Skeletal muscle tissue (tissue), 4 donors: Measurements from ENCODE around the gene MCM6. TPM values are rescaled to one million over a fixed set of nuclear protein-coding genes. Genes with fewer than 3 reads are reported as not detected.

Source experiments
- H3K27ac ChIP-seq: one replicate; pipeline ENCODE4 v1.7.0; 2013; ENCODE audit warnings: mild to moderate bottlenecking, low read depth, low read length, inconsistent platforms
- H3K27me3 ChIP-seq, 3 donors: one replicate each; pipeline ENCODE4 v1.7.0; 2013; ENCODE audit warnings: low read length in 3 of 3; ENCODE audit not compliant: control insufficient read depth in 3 of 3, insufficient read depth in 3 of 3
- H3K36me3 ChIP-seq, 3 donors: one replicate each; pipeline ENCODE4 v1.7.0; 2013; ENCODE audit warnings: low read length in 3 of 3; ENCODE audit not compliant: control insufficient read depth in 3 of 3, insufficient read depth in 3 of 3
- H3K4me1 ChIP-seq, 3 donors: one replicate each; pipeline ENCODE4 v1.7.0; 2013; ENCODE audit warnings: low read length in 3 of 3, mild to moderate bottlenecking in 3 of 3; ENCODE audit not compliant: control insufficient read depth in 3 of 3, insufficient read depth in 3 of 3
- H3K4me3 ChIP-seq, 3 donors: one replicate each; pipeline ENCODE4 v1.7.0; 2013; ENCODE audit warnings: low read length in 3 of 3
- H3K9ac ChIP-seq, 3 donors: one replicate each; pipeline ENCODE4 v1.7.0; 2013; ENCODE audit warnings: low read length in 3 of 3, mild to moderate bottlenecking in 3 of 3, moderate library complexity in 2 of 3, low read depth in 1 of 3
- H3K9me3 ChIP-seq, 3 donors: one replicate each; pipeline ENCODE4 v1.7.0; 2013; ENCODE audit warnings: low read length in 3 of 3; ENCODE audit not compliant: control insufficient read depth in 3 of 3
- total RNA-seq: library from RNA; depleted of rRNA; stranded (reverse); fragments of >200 nt; gene quantifications from one replicate; pipeline ENCODE4 v1.2.3, GENCODE V29; 2014
- donor health status: Osteomylitis.

The MCM6 gene
- total RNA-seq = 11.0 TPM

GRCh38 chr2:135876066-135876711 lies at the start of gene MCM6:
TSS of gene MCM6 (minus strand) at chr2:135876443. CDS start at chr2:135876365, 78 bp downstream.
- H3K4me1 ChIP-seq = peaks cover 10 to 14% (median 10%) of the 10 kb centered on the region in 3 donors
- peak within 1 kb of the TSS; percentile 78 to 89 (median 85) for H3K9ac ChIP-seq
- no peaks in the 10 kb centered on the region for H3K9me3 ChIP-seq
- H3K36me3 ChIP-seq = peaks cover 0 to 3% (median 1%) of the 10 kb centered on the region in 3 donors
- peak within 1 kb of the TSS; percentile 66 to 80 (median 78) for H3K4me3 ChIP-seq
- H3K27ac ChIP-seq = peak within 1 kb of the TSS; percentile 77
- H3K27me3 ChIP-seq = no peaks in the 10 kb centered on the region

- Histone ChIP-seq H3K9ac (no peak overlapping the region), H3K27ac (no peak overlapping the region), H3K27me3 (no peaks in the 10 kb centered on the region), H3K9me3 (no peaks in the 10 kb centered on the region), H3K4me3 (no peak overlapping the region), H3K36me3 (peaks cover 2 to 13% (median 6%) of the 10 kb centered on the region in 3 donors), H3K4me1 (no peaks in the 10 kb centered on the region)
These were observed 49.3 kb upstream of the MCM6 start for GRCh38 chr2:135925571-135925970.

GRCh38 chr2:135916207-135916606 lies 40.0 kb upstream of the MCM6 start:
- Histone ChIP-seq H3K9ac (no peak overlapping the region), H3K27ac (no peak overlapping the region), H3K4me3 (no peak overlapping the region), H3K4me1 (no peaks in the 10 kb centered on the region), H3K36me3 (peaks cover 0 to 12% (median 10%) of the 10 kb centered on the region in 3 donors), H3K27me3 (no peaks in the 10 kb centered on the region), H3K9me3 (no peaks in the 10 kb centered on the region)

- Histone ChIP-seq H3K9me3 (no peaks in the 10 kb centered on the region), H3K4me1 (no peaks in the 10 kb centered on the region), H3K4me3 (no peak overlapping the region), H3K36me3 (peaks cover 0 to 20% (median 18%) of the 10 kb centered on the region in 3 donors), H3K27ac (no peak overlapping the region), H3K9ac (no peak overlapping the region), H3K27me3 (no peaks in the 10 kb centered on the region)
These were observed 38.2 kb upstream of the MCM6 start for GRCh38 chr2:135914485-135914884.

- H3K4me1 ChIP-seq = no peaks in the 10 kb centered on the region
- H3K9ac ChIP-seq = no peak overlapping the region
- no peak overlapping the region for H3K27ac ChIP-seq
- H3K27me3 ChIP-seq = no peaks in the 10 kb centered on the region
- no peaks in the 10 kb centered on the region for H3K9me3 ChIP-seq
- no peak overlapping the region for H3K4me3 ChIP-seq
- H3K36me3 ChIP-seq = peaks cover 0 to 25% (median 19%) of the 10 kb centered on the region in 3 donors
These were observed 37.6 kb upstream of the MCM6 start for GRCh38 chr2:135913727-135914365.

GRCh38 chr2:135909976-135910375 lies 33.7 kb upstream of the MCM6 start:
- Histone ChIP-seq H3K4me3 (no peak overlapping the region), H3K9me3 (no peaks in the 10 kb centered on the region), H3K27ac (no peak overlapping the region), H3K9ac (no peak overlapping the region), H3K27me3 (no peaks in the 10 kb centered on the region), H3K36me3 (peaks cover 0 to 29% (median 27%) of the 10 kb centered on the region in 3 donors), H3K4me1 (no peaks in the 10 kb centered on the region)

- peaks cover 2 to 26% (median 19%) of the 10 kb centered on the region in 3 donors for H3K36me3 ChIP-seq
- H3K27ac ChIP-seq = no peak overlapping the region
- H3K9ac ChIP-seq = no peak overlapping the region
- no peak overlapping the region for H3K4me3 ChIP-seq
- H3K27me3 ChIP-seq = no peaks in the 10 kb centered on the region
- no peaks in the 10 kb centered on the region for H3K4me1 ChIP-seq
- H3K9me3 ChIP-seq = no peaks in the 10 kb centered on the region
These were observed 29.4 kb upstream of the MCM6 start for GRCh38 chr2:135905679-135906078.

- Histone ChIP-seq H3K36me3 (peaks cover 2 to 16% (median 12%) of the 10 kb centered on the region in 3 donors), H3K9me3 (no peaks in the 10 kb centered on the region), H3K4me3 (no peak overlapping the region), H3K27me3 (no peaks in the 10 kb centered on the region), H3K27ac (no peak overlapping the region), H3K9ac (no peak overlapping the region), H3K4me1 (no peaks in the 10 kb centered on the region)
These were observed 28.2 kb upstream of the MCM6 start for GRCh38 chr2:135904341-135904989.

- H3K9ac ChIP-seq = no peak overlapping the region
- H3K4me1 ChIP-seq = no peaks in the 10 kb centered on the region
- H3K9me3 ChIP-seq = no peaks in the 10 kb centered on the region
- peaks cover 2 to 17% (median 7%) of the 10 kb centered on the region in 3 donors for H3K36me3 ChIP-seq
- no peaks in the 10 kb centered on the region for H3K27me3 ChIP-seq
- no peak overlapping the region for H3K27ac ChIP-seq
- no peak overlapping the region for H3K4me3 ChIP-seq
These were observed 27.4 kb upstream of the MCM6 start for GRCh38 chr2:135903650-135904049.

- Histone ChIP-seq H3K36me3 (peaks cover 3 to 10% (median 4%) of the 10 kb centered on the region in 3 donors), H3K27me3 (no peaks in the 10 kb centered on the region), H3K9ac (no peak overlapping the region), H3K4me1 (no peaks in the 10 kb centered on the region), H3K4me3 (no peak overlapping the region), H3K27ac (no peak overlapping the region), H3K9me3 (no peaks in the 10 kb centered on the region)
These were observed 23.3 kb upstream of the MCM6 start for GRCh38 chr2:135899567-135899966.
